SU-DHL-6 (cell line): Measurements from ENCODE around the gene MYOF.
"Not testable (repeated sequence)": the region's sequence is repeated elsewhere in the genome, so short reads cannot be mapped to it uniquely, and the experiment has no call there.

Source experiments
- H2AFZ ChIP-seq: fragments of 200-600 bp; sonication (generic); 2 replicates; pipeline ENCODE4 v1.6.1; 2014; ENCODE audit warnings: low read depth, mild to moderate bottlenecking, moderate library complexity, mixed read lengths, antibody characterized with exemption, low read length; ENCODE audit not compliant: severe bottlenecking
- H3F3A ChIP-seq: fragments of 200-600 bp; shearing (Covaris generic); 2 replicates; pipeline ENCODE4 v1.6.0; 2016; ENCODE audit warnings: antibody characterized with exemption, mild to moderate bottlenecking; ENCODE audit not compliant: insufficient read depth
- H3K27ac ChIP-seq: fragments of 200-600 bp; sonication (generic); 2 replicates; pipeline ENCODE4 v1.5.1; 2016; ENCODE audit warnings: low read depth, mild to moderate bottlenecking, low read length, moderate library complexity, mixed read lengths
- H3K27me3 ChIP-seq: fragments of 200-600 bp; sonication (generic), shearing (Covaris generic); 2 replicates; pipeline ENCODE4 v1.6.0; 2014; ENCODE audit warnings: mild to moderate bottlenecking, low read length
- H3K36me3 ChIP-seq: fragments of 200-600 bp; sonication (generic); 2 replicates; pipeline ENCODE4 v1.6.1; 2014; ENCODE audit warnings: mild to moderate bottlenecking, low read length, mixed read lengths
- H3K4me2 ChIP-seq: fragments of 300-600, 200-600 bp; shearing (Covaris generic), sonication (generic); 2 replicates; pipeline ENCODE4 v1.6.0; 2014; ENCODE audit warnings: low read length, low read depth, mild to moderate bottlenecking; ENCODE audit not compliant: poor library complexity, severe bottlenecking
- H3K4me3 ChIP-seq: fragments of 200-600 bp; sonication (generic); 2 replicates; pipeline ENCODE4 v1.5.1; 2014; ENCODE audit warnings: antibody characterized with exemption, low read length, mild to moderate bottlenecking, mixed read lengths; ENCODE audit not compliant: insufficient read depth, poor library complexity, severe bottlenecking
- H3K79me2 ChIP-seq: fragments of 200-600 bp; sonication (generic); 2 replicates; pipeline ENCODE4 v1.6.1; 2014; ENCODE audit warnings: mild to moderate bottlenecking, low read length, moderate library complexity; ENCODE audit not compliant: insufficient read depth
- H3K9ac ChIP-seq: fragments of 200-600 bp; sonication (generic); 2 replicates; pipeline ENCODE4 v1.7.0; 2014; ENCODE audit warnings: mild to moderate bottlenecking, low read length
- H3K9me2 ChIP-seq: fragments of 200-600 bp; sonication (generic); replicated peaks from 2 replicates; pipeline ENCODE4 v1.6.1; 2014; ENCODE audit warnings: low read length; ENCODE audit not compliant: insufficient read depth
- H3K9me3 ChIP-seq: fragments of 200-600 bp; sonication (generic); 2 replicates; pipeline ENCODE4 v1.6.1; 2014; ENCODE audit warnings: low read length, mixed read lengths; ENCODE audit not compliant: insufficient read depth
- H4K20me1 ChIP-seq: fragments of 200-600 bp; sonication (generic); 2 replicates; pipeline ENCODE4 v1.6.1; 2014; ENCODE audit warnings: low read depth, mild to moderate bottlenecking, antibody characterized with exemption, low read length, moderate library complexity, mixed read lengths
- EZH2phosphoT487 ChIP-seq: fragments of 200-600 bp; sonication (generic), shearing (Covaris generic); conservative IDR thresholded peaks from 2 replicates; pipeline ENCODE4 v1.6.1; 2018; ENCODE audit warnings: mild to moderate bottlenecking, antibody characterized with exemption, low read length, moderate library complexity, mixed read lengths
- TF ChIP-seq, protein P1 (sequence below): fragments of 200-600 bp; sonication (generic); IDR thresholded peaks from one replicate; pipeline ENCODE4 v1.5.1; 2017; ENCODE audit warnings: antibody characterized with exemption, mild to moderate bottlenecking, low read length, moderate library complexity; ENCODE audit not compliant: insufficient read depth, poor library complexity, severe bottlenecking

MYOF gene

DNA sequence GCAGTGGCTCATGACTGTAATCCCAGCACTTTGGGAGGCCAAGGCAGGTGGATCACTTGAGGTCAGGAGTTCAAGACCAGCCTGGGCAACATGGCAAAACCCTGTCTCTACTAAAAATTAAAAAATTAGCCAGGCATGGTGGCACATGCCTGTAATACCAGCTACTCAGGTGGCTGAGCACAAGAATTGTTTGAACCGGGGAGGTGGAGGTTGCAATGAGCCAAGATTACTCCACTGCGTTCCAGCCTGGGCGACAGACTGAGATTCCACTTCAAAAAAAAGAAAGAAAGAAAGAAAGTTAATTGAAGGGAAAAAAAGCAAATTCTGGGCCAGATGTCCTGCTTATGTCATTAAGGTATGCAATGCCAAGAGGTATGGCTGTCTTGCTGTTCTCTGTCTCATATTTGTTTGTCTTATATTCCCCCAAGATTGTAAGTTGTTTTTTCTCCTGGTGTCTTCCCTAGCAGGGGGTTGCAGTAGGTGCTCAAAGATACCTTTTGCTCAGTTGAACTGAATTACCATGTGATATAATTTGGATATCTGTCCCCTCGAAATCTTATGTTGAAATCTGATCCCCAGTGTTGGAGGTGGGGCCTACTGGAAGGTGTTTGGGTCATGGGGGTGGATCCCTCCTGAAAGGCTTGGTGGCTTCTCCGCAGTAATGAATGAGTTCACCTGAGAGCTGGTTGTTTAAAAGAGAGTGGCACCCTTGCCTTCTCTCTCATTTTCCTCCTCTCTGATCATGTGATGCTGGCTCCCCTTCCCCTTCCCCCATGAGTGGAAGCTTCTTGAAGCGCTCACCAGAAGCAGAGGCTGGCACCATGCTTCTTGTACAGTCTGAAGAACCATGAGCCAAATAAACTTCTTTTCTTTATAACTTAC is 60.9 kb downstream of the MYOF start:
- no peaks in the 10 kb centered on the region for H3F3A ChIP-seq
- H3K79me2 ChIP-seq = no peaks in the 10 kb centered on the region
- H3K27me3 ChIP-seq = no peaks in the 10 kb centered on the region
- no peaks in the 10 kb centered on the region for H3K9me3 ChIP-seq
- TF ChIP-seq EZH2phosphoT487 = no peak
- TF ChIP-seq, protein P1, sequence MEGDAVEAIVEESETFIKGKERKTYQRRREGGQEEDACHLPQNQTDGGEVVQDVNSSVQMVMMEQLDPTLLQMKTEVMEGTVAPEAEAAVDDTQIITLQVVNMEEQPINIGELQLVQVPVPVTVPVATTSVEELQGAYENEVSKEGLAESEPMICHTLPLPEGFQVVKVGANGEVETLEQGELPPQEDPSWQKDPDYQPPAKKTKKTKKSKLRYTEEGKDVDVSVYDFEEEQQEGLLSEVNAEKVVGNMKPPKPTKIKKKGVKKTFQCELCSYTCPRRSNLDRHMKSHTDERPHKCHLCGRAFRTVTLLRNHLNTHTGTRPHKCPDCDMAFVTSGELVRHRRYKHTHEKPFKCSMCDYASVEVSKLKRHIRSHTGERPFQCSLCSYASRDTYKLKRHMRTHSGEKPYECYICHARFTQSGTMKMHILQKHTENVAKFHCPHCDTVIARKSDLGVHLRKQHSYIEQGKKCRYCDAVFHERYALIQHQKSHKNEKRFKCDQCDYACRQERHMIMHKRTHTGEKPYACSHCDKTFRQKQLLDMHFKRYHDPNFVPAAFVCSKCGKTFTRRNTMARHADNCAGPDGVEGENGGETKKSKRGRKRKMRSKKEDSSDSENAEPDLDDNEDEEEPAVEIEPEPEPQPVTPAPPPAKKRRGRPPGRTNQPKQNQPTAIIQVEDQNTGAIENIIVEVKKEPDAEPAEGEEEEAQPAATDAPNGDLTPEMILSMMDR = no peak
- no peak overlapping the region for H2AFZ ChIP-seq
- no peaks in the 10 kb centered on the region for H3K9me2 ChIP-seq
- no peaks in the 10 kb centered on the region for H3K36me3 ChIP-seq
- no peak overlapping the region for H3K9ac ChIP-seq
- no peaks in the 10 kb centered on the region for H4K20me1 ChIP-seq
- H3K4me2 ChIP-seq = no peak overlapping the region
- H3K27ac ChIP-seq = no peak overlapping the region
- no peak overlapping the region for H3K4me3 ChIP-seq

DNA sequence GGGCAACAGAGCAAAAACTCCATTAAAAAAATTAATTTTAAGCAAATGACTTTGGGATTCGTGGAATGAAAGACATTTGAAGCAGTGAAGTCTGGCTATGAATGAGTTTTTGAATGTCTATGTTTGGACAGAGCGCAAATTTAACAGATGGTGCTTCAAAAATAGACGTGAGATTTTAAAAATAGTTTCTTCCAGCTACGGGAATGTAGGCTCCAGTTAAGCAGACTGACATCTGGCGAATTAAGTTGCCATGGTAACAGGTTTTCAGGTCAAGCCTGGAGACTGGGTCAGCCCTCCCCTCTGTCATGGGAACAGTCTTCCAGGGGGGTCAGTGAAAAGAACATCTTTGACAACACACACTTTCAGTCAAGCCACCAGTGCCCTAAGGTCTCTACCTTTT is 62.0 kb downstream of the MYOF start:
- no peaks in the 10 kb centered on the region for H3K9me2 ChIP-seq
- no peak overlapping the region for H3K27ac ChIP-seq
- no peak overlapping the region for H3K4me3 ChIP-seq
- H2AFZ ChIP-seq = no peak overlapping the region
- TF ChIP-seq EZH2phosphoT487 = no peak
- TF ChIP-seq, protein P1 = no peak
- no peaks in the 10 kb centered on the region for H3K9me3 ChIP-seq
- H3K79me2 ChIP-seq = no peaks in the 10 kb centered on the region
- no peak overlapping the region for H3K9ac ChIP-seq
- no peaks in the 10 kb centered on the region for H3F3A ChIP-seq
- no peaks in the 10 kb centered on the region for H4K20me1 ChIP-seq
- H3K4me2 ChIP-seq = no peak overlapping the region
- no peaks in the 10 kb centered on the region for H3K36me3 ChIP-seq
- H3K27me3 ChIP-seq = no peaks in the 10 kb centered on the region

DNA sequence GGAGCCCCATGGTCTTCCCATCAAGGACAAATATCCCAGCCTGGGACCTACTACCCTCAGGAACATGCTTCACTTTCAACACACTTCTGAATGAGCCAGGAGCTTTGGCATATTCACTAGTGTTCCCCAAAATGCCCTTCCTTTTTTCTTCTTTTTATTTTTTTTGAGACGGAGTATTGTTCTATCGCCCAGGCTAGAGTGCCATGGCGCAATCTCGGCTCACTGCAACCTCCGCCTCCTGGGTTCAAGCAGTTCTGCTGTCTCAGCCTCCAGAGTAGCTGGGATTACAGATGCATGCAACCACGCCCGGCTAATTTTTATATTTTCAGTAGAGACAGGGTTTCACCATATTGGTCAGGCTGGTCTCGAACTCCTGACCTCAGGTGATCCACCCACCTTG is 63.1 kb downstream of the MYOF start:
- H3K9ac ChIP-seq, H4K20me1 ChIP-seq, H3K4me2 ChIP-seq, H3K9me3 ChIP-seq, H3F3A ChIP-seq, H3K4me3 ChIP-seq, H3K9me2 ChIP-seq, H3K27me3 ChIP-seq, H3K27ac ChIP-seq, H3K79me2 ChIP-seq, H3K36me3 ChIP-seq, H2AFZ ChIP-seq: not testable (repeated sequence)

DNA sequence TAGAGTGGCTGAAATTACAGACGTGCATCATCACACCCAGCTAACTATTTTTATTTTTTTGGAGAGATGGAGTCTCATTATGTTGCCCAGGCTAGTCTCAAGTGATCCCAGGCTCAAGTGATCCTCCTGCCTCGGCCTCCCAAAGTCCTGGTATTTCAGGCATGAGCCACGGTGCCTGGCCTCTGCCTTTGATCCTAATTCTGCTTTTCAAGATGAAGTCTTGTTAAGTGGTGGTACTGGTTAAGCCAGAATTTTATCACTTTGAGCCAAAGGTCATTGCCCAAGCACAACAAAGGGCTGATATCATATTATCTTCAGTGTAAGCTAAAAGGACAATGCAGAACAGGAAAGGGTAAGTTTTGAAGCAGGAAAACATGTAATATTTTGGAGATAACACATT is 64.2 kb downstream of the MYOF start:
- Histone ChIP-seq H3K27me3 (no peaks in the 10 kb centered on the region), H3K9me2 (no peaks in the 10 kb centered on the region), H3K27ac (no peak overlapping the region), H3F3A (no peaks in the 10 kb centered on the region), H3K9me3 (no peaks in the 10 kb centered on the region), H3K9ac (no peak overlapping the region), H3K36me3 (no peaks in the 10 kb centered on the region), H3K4me3 (no peak overlapping the region), H3K4me2 (no peak overlapping the region), H4K20me1 (no peaks in the 10 kb centered on the region), H3K79me2 (no peaks in the 10 kb centered on the region), H2AFZ (no peak overlapping the region)
- TF ChIP-seq EZH2phosphoT487 = no peak
- TF ChIP-seq, protein P1 = no peak
